Testis (tissue), 3 donors: ENCODE measurements around the gene ABCA12. TPM values are rescaled to one million over a fixed set of nuclear protein-coding genes. Genes with fewer than 3 reads are reported as not detected.

Experiments
- DNase-seq: peaks from one replicate; pipeline ENCODE4 v3.0.0-alpha.2; 2019
- H3K27ac ChIP-seq, 2 donors: fragments of 200-600 bp; sonication (generic); one replicate each; pipeline ENCODE4 v1.5.1; 2019
- H3K27me3 ChIP-seq: fragments of 200-600 bp; sonication (generic); one replicate; pipeline ENCODE4 v1.5.1; 2019
- H3K36me3 ChIP-seq: fragments of 200-600 bp; sonication (generic); one replicate; pipeline ENCODE4 v1.5.1; 2017; ENCODE audit warnings: low read depth; ENCODE audit errors: missing control alignments
- H3K4me1 ChIP-seq: fragments of 200-600 bp; sonication (generic); one replicate; pipeline ENCODE4 v1.5.1; 2019
- H3K4me3 ChIP-seq, 2 donors: fragments of 200-600 bp; sonication (generic); one replicate each; pipeline ENCODE4 v1.5.1; 2017 to 2019
- H3K9me3 ChIP-seq: fragments of 200-600 bp; sonication (generic); one replicate; pipeline ENCODE4 v1.5.1; 2017
- POLR2A ChIP-seq: fragments of 450-650 bp; IDR thresholded peaks from one replicate; pipeline ENCODE4 v1.6.1; 2017; ENCODE audit warnings: antibody characterized with exemption, mild to moderate bottlenecking, moderate library complexity
- WGBS, 2 donors: methylation state at CpG; one replicate each; pipeline ENCODE4 v1.1.5; 2018; 5-methylcytosine and 5-hydroxymethylcytosine counted together
- intact Hi-C: fragments of 100-400 bp; cut with DNase I; formaldehyde crosslinking; loops from one replicate; pipeline ENCODE4 v1.15.1; 2023; ENCODE audit warnings: low total_unique reads
- polyA plus RNA-seq: library from polyadenylated mRNA; stranded (reverse); fragments of 350-450 nt; fragmentation: Illumina TruSeq; extraction: RNeasy Lipid Tissue Mini Kit (QIAGEN cat#74804); gene quantifications from one replicate; pipeline ENCODE4 v1.2.3, GENCODE V29; 2014; ENCODE audit warnings: low read depth, low replicate concordance; ENCODE audit not compliant: insufficient read depth
- total RNA-seq, 2 donors: library from RNA; depleted of rRNA; stranded (reverse); fragments of >200 nt; gene quantifications; one replicate each; pipeline ENCODE4 v1.2.3, GENCODE V29; 2016
- TF ChIP-seq, protein P1 (sequence below), 3 experiments: fragments of 450-650 bp in 2 of 3; fragments of 200-600 bp in 1 of 3; sonication (generic) in 1 of 3; IDR thresholded peaks; one replicate each; pipeline ENCODE4 v1.5.1; 2016 to 2019; ENCODE audit warnings: antibody characterized with exemption in 3 of 3, mild to moderate bottlenecking in 2 of 3, moderate library complexity in 1 of 3

Gene ABCA12
- total and polyA plus RNA-seq, 3 donors from 2014 or later = 1.4 to 1.8 (median 1.6) TPM

DNA sequence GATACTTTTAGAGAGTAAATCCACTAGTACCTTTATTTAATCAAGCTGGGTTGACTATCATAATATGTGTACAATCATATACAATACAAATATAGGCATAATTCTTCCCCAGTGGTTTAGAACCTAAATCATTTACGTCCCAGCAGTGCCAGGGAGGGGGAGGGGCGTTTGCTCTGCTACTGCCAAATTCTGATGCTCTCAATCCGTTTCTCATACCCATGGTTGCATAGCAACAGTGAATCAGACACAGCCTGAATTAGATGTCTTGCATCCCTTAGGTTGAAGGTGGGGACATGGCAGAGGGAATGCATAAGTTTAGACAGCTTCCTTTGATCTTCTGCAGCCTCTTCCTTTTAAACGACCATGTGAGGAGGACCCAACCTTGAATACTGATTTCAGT is 135.4 kb downstream of the ABCA12 start:
- TF ChIP-seq, protein P1, sequence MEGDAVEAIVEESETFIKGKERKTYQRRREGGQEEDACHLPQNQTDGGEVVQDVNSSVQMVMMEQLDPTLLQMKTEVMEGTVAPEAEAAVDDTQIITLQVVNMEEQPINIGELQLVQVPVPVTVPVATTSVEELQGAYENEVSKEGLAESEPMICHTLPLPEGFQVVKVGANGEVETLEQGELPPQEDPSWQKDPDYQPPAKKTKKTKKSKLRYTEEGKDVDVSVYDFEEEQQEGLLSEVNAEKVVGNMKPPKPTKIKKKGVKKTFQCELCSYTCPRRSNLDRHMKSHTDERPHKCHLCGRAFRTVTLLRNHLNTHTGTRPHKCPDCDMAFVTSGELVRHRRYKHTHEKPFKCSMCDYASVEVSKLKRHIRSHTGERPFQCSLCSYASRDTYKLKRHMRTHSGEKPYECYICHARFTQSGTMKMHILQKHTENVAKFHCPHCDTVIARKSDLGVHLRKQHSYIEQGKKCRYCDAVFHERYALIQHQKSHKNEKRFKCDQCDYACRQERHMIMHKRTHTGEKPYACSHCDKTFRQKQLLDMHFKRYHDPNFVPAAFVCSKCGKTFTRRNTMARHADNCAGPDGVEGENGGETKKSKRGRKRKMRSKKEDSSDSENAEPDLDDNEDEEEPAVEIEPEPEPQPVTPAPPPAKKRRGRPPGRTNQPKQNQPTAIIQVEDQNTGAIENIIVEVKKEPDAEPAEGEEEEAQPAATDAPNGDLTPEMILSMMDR (IDR thresholded peaks at IDR 0.05) = no peak
- no peak for TF ChIP-seq POLR2A
- Histone ChIP-seq H3K4me3 (no peak overlapping the region), H3K27ac (no peak overlapping the region), H3K27me3 (no peaks in the 10 kb centered on the region), H3K4me1 (no peaks in the 10 kb centered on the region), H3K36me3 (no peaks in the 10 kb centered on the region), H3K9me3 (no peaks in the 10 kb centered on the region)
- intact Hi-C loops = no loop called here
- 29 to 46% methylated on average over 4 of the region's 4 CpGs for WGBS, 2 donors
- no peak for DNase-seq

DNA sequence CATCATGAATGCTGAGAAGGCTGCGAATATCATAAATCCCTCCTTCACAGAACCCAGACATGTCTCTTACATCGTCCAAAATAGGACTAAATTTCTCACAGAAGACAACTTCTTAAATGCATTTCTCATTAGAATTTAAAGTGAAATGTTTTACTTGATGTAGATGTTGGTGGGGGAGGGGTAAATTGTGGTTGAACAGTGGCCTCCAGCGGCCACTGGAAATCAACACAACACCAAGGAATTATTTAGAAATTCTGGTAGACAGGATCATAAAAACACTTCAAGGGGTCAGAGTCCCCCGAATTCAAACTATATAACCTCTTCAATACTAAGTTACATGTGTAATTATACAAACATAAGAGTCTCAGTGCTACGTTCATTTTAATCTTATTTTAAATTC is 135.9 kb downstream of the ABCA12 start:
- intact Hi-C loops = no loop called here
- Histone ChIP-seq H3K36me3 (no peaks in the 10 kb centered on the region), H3K4me1 (no peaks in the 10 kb centered on the region), H3K4me3 (no peak overlapping the region), H3K9me3 (no peaks in the 10 kb centered on the region), H3K27me3 (no peaks in the 10 kb centered on the region), H3K27ac (no peak overlapping the region)
- WGBS, 2 donors = 35 to 44% methylated on average over 5 of the region's 5 CpGs
- DNase-seq = peak; percentile 31
- TF ChIP-seq, protein P1 (IDR thresholded peaks at IDR 0.05) = peak; percentile 8 to 47 (median 36)
- no peak for TF ChIP-seq POLR2A

DNA sequence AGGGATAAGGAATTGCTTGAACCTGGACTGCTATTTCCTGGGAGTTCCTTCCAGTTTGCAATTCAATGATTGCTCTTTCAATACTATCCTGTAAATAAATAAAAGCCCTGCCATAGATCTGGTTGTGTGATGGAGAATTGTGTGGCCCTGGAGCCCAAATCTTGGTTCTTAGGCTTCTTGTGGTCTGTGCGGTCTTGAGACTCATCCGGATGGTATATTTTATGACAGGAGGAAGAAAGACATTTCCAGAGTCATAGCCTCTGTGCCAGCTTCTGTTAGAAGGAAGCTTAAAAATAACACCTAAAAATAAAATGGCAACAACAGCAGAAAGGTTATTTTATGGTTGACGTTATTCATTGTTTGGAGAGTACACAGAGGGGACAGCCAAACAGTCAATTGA is 137.7 kb downstream of the ABCA12 start:
- no peak for DNase-seq
- Histone ChIP-seq H3K27me3 (no peaks in the 10 kb centered on the region), H3K9me3 (no peaks in the 10 kb centered on the region), H3K27ac (no peak overlapping the region), H3K4me3 (no peak overlapping the region), H3K4me1 (no peaks in the 10 kb centered on the region), H3K36me3 (no peaks in the 10 kb centered on the region)
- 76 to 89% methylated on average over 3 of the region's 3 CpGs for WGBS, 2 donors
- TF ChIP-seq POLR2A = no peak
- TF ChIP-seq, protein P1 (IDR thresholded peaks at IDR 0.05) = no peak
- intact Hi-C loops = no loop called here

DNA sequence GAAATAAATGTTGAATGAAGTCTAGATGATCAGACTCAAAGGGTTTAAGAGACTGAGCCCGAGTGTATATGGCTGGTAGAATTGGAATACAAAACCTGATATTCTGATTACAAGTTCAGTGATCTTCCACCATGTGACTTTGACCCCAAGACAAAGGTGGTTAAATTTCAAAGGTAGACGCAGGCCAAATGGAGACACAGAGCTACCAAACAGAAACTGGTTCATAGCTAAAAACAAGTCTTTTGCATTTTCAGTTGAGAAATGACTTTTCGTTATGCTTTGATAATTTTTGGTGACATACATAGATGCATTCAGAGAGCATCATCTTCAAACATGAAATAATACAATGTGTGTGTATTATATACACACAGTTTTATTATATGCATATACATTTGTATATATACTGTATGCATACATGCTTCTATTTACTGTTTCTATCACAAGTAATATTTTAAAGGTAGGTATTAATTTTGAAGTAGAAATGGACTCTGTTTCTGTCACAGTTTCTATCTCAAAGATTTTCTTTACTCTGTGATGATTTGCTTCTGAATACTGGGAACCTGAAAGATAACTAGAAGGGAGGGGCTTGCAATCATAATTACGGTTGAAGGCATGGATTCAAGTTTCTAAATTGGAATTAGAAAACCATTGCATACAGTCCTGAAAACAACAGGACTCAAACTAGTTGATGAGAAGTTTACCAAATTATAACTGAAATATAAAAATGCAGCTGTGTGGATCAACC is 142.3 kb downstream of the ABCA12 start:
- H3K27me3 ChIP-seq = no peaks in the 10 kb centered on the region
- intact Hi-C loops = no loop called here
- TF ChIP-seq, protein P1 (IDR thresholded peaks at IDR 0.05) = no peak
- no peak for TF ChIP-seq POLR2A
- no peak for DNase-seq
- WGBS, 2 donors = 86% methylated on average over 4 of the region's 4 CpGs
- no peaks in the 10 kb centered on the region for H3K4me1 ChIP-seq
- no peaks in the 10 kb centered on the region for H3K9me3 ChIP-seq
- no peak overlapping the region for H3K4me3 ChIP-seq
- no peak overlapping the region for H3K27ac ChIP-seq
- no peaks in the 10 kb centered on the region for H3K36me3 ChIP-seq

DNA sequence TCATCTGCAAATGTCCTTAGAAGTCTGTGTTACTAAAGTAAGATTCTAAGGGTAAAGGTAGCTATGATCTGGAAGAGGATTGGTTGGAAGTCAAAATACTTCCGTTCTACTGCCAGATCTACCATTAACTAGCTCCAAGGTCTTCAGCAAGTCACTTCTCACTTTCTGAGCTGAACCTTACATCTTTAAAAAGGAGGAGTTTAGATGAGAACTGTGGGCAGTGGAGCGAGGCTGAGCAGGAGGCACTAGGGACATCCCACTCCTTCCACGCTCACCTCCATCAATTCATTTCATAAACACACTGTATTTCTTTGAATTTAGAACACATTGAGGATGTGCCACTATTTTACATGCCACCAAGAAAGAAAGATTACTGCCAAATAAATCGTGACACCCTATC is 143.0 kb downstream of the ABCA12 start:
- H3K27me3 ChIP-seq = no peaks in the 10 kb centered on the region
- TF ChIP-seq, protein P1 (IDR thresholded peaks at IDR 0.05) = no peak
- TF ChIP-seq POLR2A = no peak
- no peaks in the 10 kb centered on the region for H3K36me3 ChIP-seq
- H3K4me3 ChIP-seq = no peak overlapping the region
- intact Hi-C loops = no loop called here
- H3K27ac ChIP-seq = no peak overlapping the region
- no peak for DNase-seq
- H3K4me1 ChIP-seq = no peaks in the 10 kb centered on the region
- H3K9me3 ChIP-seq = no peaks in the 10 kb centered on the region
- WGBS, 2 donors = 90 to 93% methylated on average over 4 of the region's 4 CpGs
